NB4 (cell line): ENCODE measurements around the gene SLC13A1.

Source experiments
- DNase-seq: peaks from one replicate; pipeline ENCODE4 v3.0.0; 2010; ENCODE audit warnings: low read depth
- H3K4me3 ChIP-seq: one replicate; pipeline ENCODE4 v1.5.1; 2011; ENCODE audit warnings: mild to moderate bottlenecking, low read depth, low read length, moderate library complexity
- CTCF ChIP-seq: IDR thresholded peaks from one replicate; pipeline ENCODE4 v1.5.1; 2012; ENCODE audit warnings: low read depth, low read length
- MYC ChIP-seq: IDR thresholded peaks from 2 replicates; pipeline ENCODE4 v1.6.1; 2011; ENCODE audit warnings: low read depth, low read length
- POLR2A ChIP-seq: IDR thresholded peaks from 2 replicates; pipeline ENCODE4 v1.6.1; 2011; ENCODE audit warnings: mild to moderate bottlenecking; ENCODE audit not compliant: insufficient read length; ENCODE audit errors: extremely low read depth
- TF ChIP-seq, protein P1 (sequence below): IDR thresholded peaks from 2 replicates; pipeline ENCODE4 v1.6.1; 2011; ENCODE audit warnings: low read depth, low read length

The SLC13A1 gene

DNA sequence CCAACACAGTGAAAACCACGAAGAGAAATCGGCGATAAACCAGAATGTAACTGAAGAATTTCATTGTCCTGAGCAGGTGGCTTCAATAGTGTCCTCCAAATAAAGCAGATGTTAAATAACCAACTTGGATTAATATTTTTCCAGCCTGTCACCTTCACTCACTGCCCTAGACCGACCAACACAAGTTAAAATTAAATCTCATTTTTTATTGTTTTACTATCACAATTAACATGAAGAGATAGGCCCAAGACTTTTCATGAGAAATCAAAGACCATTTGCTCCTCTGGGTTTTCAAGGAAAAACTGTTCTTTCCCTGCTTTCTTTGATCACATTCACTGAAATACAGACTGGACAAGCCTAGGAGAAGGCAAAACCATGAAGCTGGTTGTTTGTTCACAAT, at the start of gene SLC13A1:
Gene SLC13A1, minus strand, starts transcription at position 87 of the 400 bp plus-strand sequence. Its CDS starts 23 bp downstream, at position 64.
- H3K4me3 ChIP-seq, result no peak within 1 kb of the TSS
- no peak for DNase-seq
- TF ChIP-seq MYC, result no peak
- no peak for TF ChIP-seq POLR2A
- TF ChIP-seq CTCF, result no peak
- TF ChIP-seq, protein P1, sequence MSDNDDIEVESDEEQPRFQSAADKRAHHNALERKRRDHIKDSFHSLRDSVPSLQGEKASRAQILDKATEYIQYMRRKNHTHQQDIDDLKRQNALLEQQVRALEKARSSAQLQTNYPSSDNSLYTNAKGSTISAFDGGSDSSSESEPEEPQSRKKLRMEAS, result no peak

GRCh38 chr7:123244768-123245167, 45.0 kb upstream of the SLC13A1 start:
- TF ChIP-seq, protein P1, result no peak
- no peak for TF ChIP-seq CTCF
- no peak for TF ChIP-seq MYC
- no peak for TF ChIP-seq POLR2A
- no peak overlapping the region for H3K4me3 ChIP-seq
- no peak for DNase-seq

DNA sequence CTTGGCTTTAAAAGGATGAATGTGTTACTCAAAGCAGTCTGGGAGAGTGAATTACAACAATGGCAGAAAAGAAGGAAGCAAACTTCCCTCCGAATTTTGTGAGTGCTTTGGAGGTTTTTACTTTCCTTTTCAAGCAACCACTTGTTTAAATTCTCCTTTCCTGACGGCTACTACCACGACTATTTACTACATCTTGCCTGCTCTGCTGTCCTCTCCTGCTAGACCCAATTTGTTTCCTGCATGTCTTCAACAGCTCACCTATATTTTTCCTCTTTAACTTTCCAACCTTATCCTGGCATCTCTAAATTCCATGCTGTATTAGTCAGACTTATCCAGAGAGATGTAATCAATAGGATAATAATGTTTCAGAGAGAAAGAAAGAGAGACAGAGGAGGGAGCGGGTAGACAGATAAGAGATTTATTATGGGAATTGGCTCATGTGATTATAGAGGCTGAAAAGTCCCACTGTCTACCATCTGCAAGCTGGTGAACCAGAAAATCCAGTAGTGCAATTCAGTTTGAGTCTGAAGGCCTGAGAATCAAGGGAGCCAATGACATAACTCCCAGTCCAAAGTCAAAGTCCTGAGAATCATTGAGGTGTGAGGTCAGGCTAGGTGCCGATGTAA, 42.8 kb upstream of the SLC13A1 start:
- DNase-seq, result no peak
- no peak overlapping the region for H3K4me3 ChIP-seq
- TF ChIP-seq, protein P1, result no peak
- TF ChIP-seq POLR2A (no peak), CTCF (no peak)

DNA sequence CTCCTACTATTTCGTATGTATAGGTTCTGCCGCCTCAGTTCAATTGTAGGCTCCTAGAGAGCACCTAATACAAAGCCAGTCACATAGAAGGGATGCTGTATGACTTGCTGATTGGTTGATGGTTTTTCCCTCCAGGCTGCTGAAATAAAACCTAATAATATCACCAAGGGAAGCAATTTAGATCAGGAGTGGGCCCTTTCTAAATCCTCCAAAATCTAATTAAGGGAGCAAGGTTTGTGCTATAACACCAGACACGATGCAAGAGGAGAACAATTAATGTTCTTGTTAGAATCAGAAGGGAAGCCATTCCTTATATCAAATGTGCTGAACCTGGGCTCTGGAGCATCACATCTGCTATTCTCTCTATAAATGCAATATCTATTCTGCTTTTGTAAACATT, 42.0 kb upstream of the SLC13A1 start:
- TF ChIP-seq, protein P1, result no peak
- TF ChIP-seq CTCF, result no peak
- no peak for TF ChIP-seq POLR2A
- TF ChIP-seq MYC, result no peak
- no peak for DNase-seq

DNA sequence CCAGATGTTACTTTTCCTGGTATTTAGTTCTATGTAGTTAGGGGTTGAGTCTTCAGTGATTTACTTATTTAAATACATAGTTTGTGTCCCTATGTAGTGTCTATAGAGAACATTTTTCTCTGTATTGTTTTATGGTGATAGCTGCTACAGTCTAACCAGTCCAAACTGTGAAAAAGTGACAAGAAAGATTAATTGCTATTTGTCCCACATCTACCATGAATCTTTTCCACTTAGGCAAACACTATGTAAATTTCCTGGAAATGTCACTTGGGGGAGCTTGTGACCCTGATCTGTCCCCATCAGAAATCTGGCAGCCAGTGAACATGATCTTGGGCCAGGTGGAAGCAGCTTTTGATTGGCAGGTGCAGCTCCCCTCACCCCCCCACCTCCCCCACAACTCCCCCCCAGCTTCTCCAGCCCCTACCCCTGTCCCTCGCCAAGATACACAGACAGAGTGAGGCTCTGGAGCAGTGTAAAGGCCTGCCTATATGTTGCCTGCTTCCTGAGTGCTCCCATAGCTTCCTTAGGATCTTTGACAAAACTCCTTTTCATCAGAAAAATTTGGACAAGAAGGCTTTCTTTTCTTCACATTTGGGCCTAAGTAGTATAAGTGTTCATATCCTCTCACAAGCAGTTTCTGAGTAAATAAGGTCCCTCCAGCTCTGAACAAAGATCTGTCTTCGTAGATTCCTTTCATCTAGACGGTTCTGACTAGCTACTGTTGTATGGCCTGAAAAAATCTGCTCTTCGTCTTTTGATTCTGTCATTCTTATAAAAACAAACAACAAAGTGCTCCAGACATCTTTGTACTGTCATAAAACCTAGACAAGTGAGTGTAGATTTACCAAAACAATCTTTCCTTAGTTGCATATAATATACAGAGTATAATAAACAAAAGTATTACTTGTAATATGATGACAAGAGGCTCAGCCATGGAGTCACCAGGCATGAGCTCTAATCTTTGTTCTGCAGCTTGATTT, 31.5 kb upstream of the SLC13A1 start:
- DNase-seq, result no peak
- TF ChIP-seq, protein P1, result no peak
- TF ChIP-seq POLR2A (no peak), MYC (no peak), CTCF (no peak)
- no peak overlapping the region for H3K4me3 ChIP-seq

More for the DNA sequence above, 42.0 kb upstream of the SLC13A1 start:
- no peak overlapping the region for H3K4me3 ChIP-seq
